ENCODE results near the gene DDAH2.
A peak's percentile ranks its signal among the peaks of the same experiment; 100 is the strongest.

Gene DDAH2

GRCh38 chr6:31690231-31691077 is 38.6 kb downstream of the DDAH2 start (continued):
- TF ChIP-seq ZNF513 (tag by site-specific recombination; IDR thresholded peaks at IDR 0.05) = no peak
- TF ChIP-seq ZNF629 (tag by site-specific recombination; IDR thresholded peaks at IDR 0.05) = no peak
- peak; percentile 41; the same call in 1 of the 2 replicates for TF ChIP-seq GLIS2 (tag by site-specific recombination; IDR thresholded peaks at IDR 0.05)
- TF ChIP-seq ZNF792 (tag by site-specific recombination; IDR thresholded peaks at IDR 0.05) = no peak
- TF ChIP-seq ZNF266 (tag by site-specific recombination; IDR thresholded peaks at IDR 0.05; ENCODE audit: low read depth) = no peak
- TF ChIP-seq ZXDB (tag by site-specific recombination; IDR thresholded peaks at IDR 0.05) = no peak
- no peak for TF ChIP-seq ZNF624 (tag by site-specific recombination; IDR thresholded peaks at IDR 0.05)
- TF ChIP-seq ZNF473 (tag by site-specific recombination; IDR thresholded peaks at IDR 0.05) = no peak
- TF ChIP-seq SP3 (tag by site-specific recombination; IDR thresholded peaks at IDR 0.05) = peak; percentile 18; the same call in 1 of the 2 replicates
- TF ChIP-seq ZSCAN5A (tag by site-specific recombination; IDR thresholded peaks at IDR 0.05) = no peak
- no peak for TF ChIP-seq ZNF610 (tag by site-specific recombination; IDR thresholded peaks at IDR 0.05; ENCODE audit: borderline replicate concordance)
- TF ChIP-seq ZNF10 (tag by site-specific recombination; IDR thresholded peaks at IDR 0.05) = no peak
- no peak for TF ChIP-seq ZNF510 (tag by site-specific recombination; IDR thresholded peaks at IDR 0.05; ENCODE audit: insufficient replicate concordance)
- no peak for TF ChIP-seq ZNF518A (tag by site-specific recombination; conservative IDR thresholded peaks at IDR 0.05; ENCODE audit: low read depth)
- TF ChIP-seq KLF9 (tag by site-specific recombination; IDR thresholded peaks at IDR 0.05; ENCODE audit: low read depth) = no peak
- no peak for TF ChIP-seq ZNF521 (tag by site-specific recombination; IDR thresholded peaks at IDR 0.05)
- TF ChIP-seq ZNF221 (tag by site-specific recombination; IDR thresholded peaks at IDR 0.05; ENCODE audit: borderline replicate concordance) = no peak
- no peak for TF ChIP-seq BCL11B (tag by site-specific recombination; IDR thresholded peaks at IDR 0.05; ENCODE audit: low read depth)
- peak; percentile 25; the same call in 1 of the 2 replicates for TF ChIP-seq SP2 (tag by site-specific recombination; IDR thresholded peaks at IDR 0.05)
- TF ChIP-seq ZNF791 (tag by site-specific recombination; IDR thresholded peaks at IDR 0.05) = no peak
- no peak for TF ChIP-seq ELK4 (IDR thresholded peaks at IDR 0.05; ENCODE audit: borderline replicate concordance, low read depth, low read length)
- no peak for TF ChIP-seq ZNF48 (tag by site-specific recombination; IDR thresholded peaks at IDR 0.05)
- no peak for TF ChIP-seq ZFP37 (tag by site-specific recombination; IDR thresholded peaks at IDR 0.05)
- peak; percentile 73 for TF ChIP-seq SP7 (tag by site-specific recombination; IDR thresholded peaks at IDR 0.05)
- TF ChIP-seq ZNF561 (tag by site-specific recombination; IDR thresholded peaks at IDR 0.05; ENCODE audit: borderline replicate concordance) = no peak
- 0 out of 2 replicates have a peak, but pooled peaks have one; percentile 27 for TF ChIP-seq IKZF3 (tag by site-specific recombination; IDR thresholded peaks at IDR 0.05)
- TF ChIP-seq KLF17 (tag by site-specific recombination; IDR thresholded peaks at IDR 0.05) = peak; percentile 87
- TF ChIP-seq ZNF639 (tag by site-specific recombination; IDR thresholded peaks at IDR 0.05) = no peak
- no peak for TF ChIP-seq ZNF133 (tag by site-specific recombination; IDR thresholded peaks at IDR 0.05)

All from HEK293 (cell line).